Upper lobe of right lung (tissue), 1 donor: ENCODE measurements around the gene C3orf22. TPM values are rescaled to one million over a fixed set of nuclear protein-coding genes. Genes with fewer than 3 reads are reported as not detected.

Experiments
- ATAC-seq: fragments of 200-7000 bp; cut with Tn5 transposase; one replicate; pipeline ENCODE4 v1.9.1; 2020; ENCODE audit warnings: mild to moderate bottlenecking, moderate library complexity
- DNase-seq: peaks from one replicate; pipeline ENCODE4 v3.0.0-alpha.2; 2020
- H3K27ac ChIP-seq: fragments of 200-600 bp; one replicate; pipeline ENCODE4 v1.8.0; 2022
- H3K27me3 ChIP-seq: fragments of 200-600 bp; one replicate; pipeline ENCODE4 v1.8.0; 2022; ENCODE audit warnings: mild to moderate bottlenecking
- H3K36me3 ChIP-seq: fragments of 200-600 bp; one replicate; pipeline ENCODE4 v1.8.0; 2022
- H3K4me1 ChIP-seq: fragments of 200-600 bp; one replicate; pipeline ENCODE4 v1.8.0; 2022
- H3K4me3 ChIP-seq: fragments of 200-600 bp; one replicate; pipeline ENCODE4 v1.8.0; 2022; ENCODE audit warnings: mild to moderate bottlenecking
- H3K9me3 ChIP-seq: fragments of 200-600 bp; one replicate; pipeline ENCODE4 v1.8.0; 2022
- intact Hi-C: fragments of 100-400 bp; cut with DNase I; formaldehyde crosslinking; loops from one replicate; pipeline ENCODE4 v1.11.0; 2022
- total RNA-seq: library from RNA; stranded (reverse); fragmentation: NEBNext Ultra II Directional; extraction: Animal tissue kit (Norgen Biotek cat#: 25700); gene quantifications from one replicate; pipeline ENCODE4 v1.2.1, GENCODE V29; 2021
- TF ChIP-seq, protein P1 (sequence below): fragments of 200-600 bp; IDR thresholded peaks from one replicate; pipeline ENCODE4 v1.8.0; 2022; ENCODE audit warnings: antibody characterized with exemption
- donor health status: DM: no; HTN: yes; CAD: no; lungs with severe emphysema.

Gene C3orf22
- total RNA-seq, 1 donor from 2014 or later: not detected

- DNase-seq (peak; percentile 58), ATAC-seq (no peak)
- no peaks in the 10 kb centered on the region for H3K36me3 ChIP-seq
- peaks cover 23% of the 10 kb centered on the region for H3K27me3 ChIP-seq
- H3K4me1 ChIP-seq: peaks cover 10% of the 10 kb centered on the region
- TF ChIP-seq, protein P1, sequence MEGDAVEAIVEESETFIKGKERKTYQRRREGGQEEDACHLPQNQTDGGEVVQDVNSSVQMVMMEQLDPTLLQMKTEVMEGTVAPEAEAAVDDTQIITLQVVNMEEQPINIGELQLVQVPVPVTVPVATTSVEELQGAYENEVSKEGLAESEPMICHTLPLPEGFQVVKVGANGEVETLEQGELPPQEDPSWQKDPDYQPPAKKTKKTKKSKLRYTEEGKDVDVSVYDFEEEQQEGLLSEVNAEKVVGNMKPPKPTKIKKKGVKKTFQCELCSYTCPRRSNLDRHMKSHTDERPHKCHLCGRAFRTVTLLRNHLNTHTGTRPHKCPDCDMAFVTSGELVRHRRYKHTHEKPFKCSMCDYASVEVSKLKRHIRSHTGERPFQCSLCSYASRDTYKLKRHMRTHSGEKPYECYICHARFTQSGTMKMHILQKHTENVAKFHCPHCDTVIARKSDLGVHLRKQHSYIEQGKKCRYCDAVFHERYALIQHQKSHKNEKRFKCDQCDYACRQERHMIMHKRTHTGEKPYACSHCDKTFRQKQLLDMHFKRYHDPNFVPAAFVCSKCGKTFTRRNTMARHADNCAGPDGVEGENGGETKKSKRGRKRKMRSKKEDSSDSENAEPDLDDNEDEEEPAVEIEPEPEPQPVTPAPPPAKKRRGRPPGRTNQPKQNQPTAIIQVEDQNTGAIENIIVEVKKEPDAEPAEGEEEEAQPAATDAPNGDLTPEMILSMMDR: no peak
- no peaks in the 10 kb centered on the region for H3K9me3 ChIP-seq
- H3K4me3 ChIP-seq: no peak overlapping the region
- intact Hi-C loops: no loop called here
- no peak overlapping the region for H3K27ac ChIP-seq
Measured at GRCh38 chr3:126542340-126543241, 16.1 kb downstream of the C3orf22 start.

DNA sequence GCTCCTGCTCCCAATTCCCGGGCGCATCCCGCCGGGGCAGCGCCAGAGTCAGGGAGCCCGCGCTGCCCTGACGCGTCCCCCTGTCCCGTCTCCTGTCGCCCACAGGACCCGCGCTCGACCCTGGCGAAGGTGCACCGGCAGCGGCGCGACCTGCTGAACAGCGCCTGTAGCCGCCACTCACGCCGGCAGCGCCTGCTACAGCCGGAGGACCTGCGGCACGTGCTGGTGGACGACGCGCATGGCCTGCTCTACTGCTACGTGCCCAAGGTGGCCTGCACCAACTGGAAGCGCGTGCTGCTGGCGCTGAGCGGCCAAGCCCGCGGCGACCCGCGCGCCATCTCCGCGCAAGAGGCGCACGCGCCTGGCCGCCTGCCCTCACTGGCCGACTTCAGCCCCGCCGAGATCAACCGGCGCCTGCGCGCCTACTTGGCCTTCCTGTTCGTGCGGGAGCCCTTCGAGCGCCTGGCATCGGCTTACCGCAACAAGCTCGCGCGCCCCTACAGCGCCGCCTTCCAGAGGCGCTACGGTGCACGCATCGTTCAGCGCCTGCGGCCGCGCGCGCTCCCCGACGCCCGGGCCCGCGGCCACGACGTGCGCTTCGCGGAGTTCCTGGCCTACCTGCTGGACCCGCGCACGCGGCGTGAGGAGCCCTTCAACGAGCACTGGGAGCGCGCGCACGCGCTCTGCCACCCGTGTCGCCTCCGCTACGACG, 16.9 kb downstream of the C3orf22 start:
- Histone ChIP-seq H3K4me1 (peaks cover 10% of the 10 kb centered on the region), H3K27me3 (peaks cover 23% of the 10 kb centered on the region), H3K4me3 (no peak overlapping the region), H3K27ac (no peak overlapping the region), H3K9me3 (no peaks in the 10 kb centered on the region), H3K36me3 (no peaks in the 10 kb centered on the region)
- ATAC-seq (no peak), DNase-seq (peak; percentile 63)
- TF ChIP-seq, protein P1: no peak
- intact Hi-C loops: no loop called here

DNA sequence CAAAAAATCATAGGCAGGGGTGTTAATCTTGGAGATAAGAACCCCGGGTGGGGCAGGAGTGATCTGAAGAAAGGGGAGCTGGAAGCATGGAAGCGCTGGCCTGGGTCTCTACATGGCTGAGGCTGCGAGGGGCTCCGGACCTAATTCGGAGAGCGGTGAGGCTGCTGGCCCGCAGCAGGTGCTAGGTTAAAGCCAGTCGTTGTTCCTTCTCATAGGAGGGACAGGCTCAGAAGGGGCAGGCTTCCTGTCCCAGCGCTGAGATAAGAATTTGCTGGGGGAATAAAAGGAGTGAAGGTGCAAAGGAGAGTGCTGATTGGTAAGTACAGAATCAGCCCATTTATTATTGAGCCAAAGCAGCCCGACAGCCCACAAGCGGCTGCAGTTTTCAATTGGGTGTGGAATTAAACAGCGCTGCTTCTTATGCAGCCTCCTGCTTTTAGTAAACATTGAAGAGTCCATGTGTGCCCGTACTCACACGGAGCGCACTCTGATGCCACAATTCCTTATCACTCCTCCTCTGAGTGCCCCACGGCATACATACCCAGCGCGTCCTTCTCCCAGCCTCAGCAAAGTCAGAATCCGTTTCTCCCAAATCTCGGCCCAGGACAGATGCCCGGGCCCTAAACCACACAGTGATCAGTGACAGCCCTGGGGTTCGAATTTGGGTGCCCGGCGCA, 17.6 kb downstream of the C3orf22 start:
- peaks cover 10% of the 10 kb centered on the region for H3K4me1 ChIP-seq
- ATAC-seq (no peak), DNase-seq (peak; percentile 6)
- H3K4me3 ChIP-seq: no peak overlapping the region
- TF ChIP-seq, protein P1: no peak
- H3K36me3 ChIP-seq: no peaks in the 10 kb centered on the region
- peaks cover 23% of the 10 kb centered on the region for H3K27me3 ChIP-seq
- no peaks in the 10 kb centered on the region for H3K9me3 ChIP-seq
- H3K27ac ChIP-seq: no peak overlapping the region
- intact Hi-C loops: no loop called here

DNA sequence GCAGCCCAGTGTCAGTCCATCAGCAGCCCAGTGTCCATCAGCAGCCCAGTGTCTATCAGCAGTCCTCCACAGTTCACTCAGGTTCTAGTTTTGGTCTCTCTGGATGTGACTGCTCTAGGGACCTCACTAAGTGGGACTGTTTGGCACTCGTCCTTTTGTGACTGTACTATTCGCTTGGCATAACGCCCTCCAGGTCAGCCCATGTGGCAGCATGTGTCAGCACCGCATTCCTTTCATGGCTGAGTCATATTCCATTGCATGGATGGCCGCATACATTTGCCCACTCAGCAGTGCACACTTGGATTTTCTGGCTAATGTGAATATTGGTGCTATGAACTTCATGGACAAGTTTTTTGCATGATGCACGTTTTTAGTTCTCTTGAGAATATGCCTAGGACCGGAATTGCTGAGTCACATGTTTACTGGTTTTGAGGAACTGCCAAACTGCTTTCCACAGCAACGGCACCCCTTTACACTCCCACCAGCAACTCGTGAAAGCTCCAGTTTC, 18.3 kb downstream of the C3orf22 start:
- H3K4me1 ChIP-seq: peaks cover 10% of the 10 kb centered on the region

More for the DNA sequence above, 18.3 kb downstream of the C3orf22 start:
- H3K27ac ChIP-seq: no peak overlapping the region
- TF ChIP-seq, protein P1: no peak
- ATAC-seq (peak; percentile 54), DNase-seq (peak; percentile 59)
- H3K36me3 ChIP-seq: no peaks in the 10 kb centered on the region
- H3K27me3 ChIP-seq: peaks cover 23% of the 10 kb centered on the region
- intact Hi-C loops: no loop called here
- H3K4me3 ChIP-seq: no peak overlapping the region
- no peaks in the 10 kb centered on the region for H3K9me3 ChIP-seq
